Ovary (tissue), 9 donors: ENCODE measurements around the gene NIPSNAP2. TPM values are rescaled to one million over a fixed set of nuclear protein-coding genes. Genes with fewer than 3 reads are reported as not detected.
"Not testable (repeated sequence)": the region's sequence is repeated elsewhere in the genome, so short reads cannot be mapped to it uniquely, and the experiment has no call there.

ENCODE experiments used
- DNase-seq, 5 donors: peaks; one replicate each; pipeline ENCODE4 v3.0.0-alpha.2; 2019 to 2020
- H3K27ac ChIP-seq, 2 donors: fragments of 200-600 bp; one replicate each; pipeline versions ENCODE4 v1.5.1 to v1.8.0; 2019 to 2022
- H3K27me3 ChIP-seq: fragments of 200-600 bp; one replicate; pipeline ENCODE4 v1.8.0; 2022
- H3K36me3 ChIP-seq: fragments of 200-600 bp; sonication (generic); one replicate; pipeline ENCODE4 v1.5.1; 2019
- H3K4me1 ChIP-seq: one replicate; pipeline ENCODE4 v1.8.1; 2013; ENCODE audit warnings: mild to moderate bottlenecking, moderate library complexity; ENCODE audit not compliant: insufficient read depth
- H3K4me3 ChIP-seq: fragments of 200-600 bp; sonication (generic); one replicate; pipeline ENCODE4 v1.5.1; 2017
- H3K9me3 ChIP-seq, 2 donors: fragments of 200-600 bp in 1 of 2; sonication (generic) in 1 of 2; one replicate each; pipeline versions ENCODE4 v1.5.1 to v1.8.1; 2013 to 2019; ENCODE audit warnings: mild to moderate bottlenecking in 1 of 2, moderate library complexity in 1 of 2
- EP300 ChIP-seq: sonication (generic); formaldehyde crosslinking; IDR thresholded peaks from one replicate; pipeline ENCODE4 v1.6.1; 2017; ENCODE audit warnings: antibody characterized with exemption
- POLR2A ChIP-seq: fragments of 450-650 bp; IDR thresholded peaks from one replicate; pipeline ENCODE4 v1.6.1; 2017; ENCODE audit warnings: antibody characterized with exemption, mild to moderate bottlenecking, moderate library complexity
- WGBS, 3 donors: extraction: QIAGEN DNeasy Blood & Tissue Kit in 1 of 3; methylation state at CpG; one replicate each; pipeline versions ENCODE4 v1.1.5 to v1.1.7; 2013 to 2017; 5-methylcytosine and 5-hydroxymethylcytosine counted together
- intact Hi-C, 4 donors: fragments of 100-400 bp; cut with DNase I; formaldehyde crosslinking; loops; one replicate each; pipeline versions ENCODE4 v1.11.0 to v1.15.1; 2022 to 2023
- polyA plus RNA-seq, 2 donors: library from polyadenylated mRNA; stranded (reverse); fragments of 200-250 nt in 1 of 2; fragments of 350-450 nt in 1 of 2; fragmentation: Illumina TruSeq in 1 of 2; extraction: RNeasy Lipid Tissue Mini Kit (QIAGEN cat#74804) in 1 of 2; gene quantifications; one replicate each; pipeline ENCODE4 v1.2.3, GENCODE V29; 2013 to 2014
- total RNA-seq, 7 donors: library from RNA; depleted of rRNA in 2 of 7; stranded (reverse); fragments of >200 nt in 2 of 7; fragmentation: NEBNext Ultra II Directional in 3 of 7; extraction: Animal tissue kit (Norgen Biotek cat#: 25700) in 3 of 7; gene quantifications; one replicate each; pipeline versions ENCODE4 v1.1.0 to v1.2.4, GENCODE V29; 2016 to 2023
- TF ChIP-seq, protein P1 (sequence below), 3 donors: fragments of 450-650 bp in 2 of 3; fragments of 200-600 bp in 1 of 3; IDR thresholded peaks; one replicate each; pipeline versions ENCODE4 v1.5.1 to v1.8.0; 2016 to 2022; ENCODE audit warnings: antibody characterized with exemption in 3 of 3, mild to moderate bottlenecking in 1 of 3
- donor health status: DM: no; HTN: no; CAD: no; lungs with moderate emphysema.
- donor health status: DM: no; HTN: no; CAD: no.
- donor health status: Bipolar disorder and iron deficiency.
- donor health status: DM: yes; HTN: yes; CAD: no.
- donor health status: DM: no; HTN: no; CAD: no.
- donor health status: DM: yes; HTN: yes; CAD: no.

NIPSNAP2 gene
- total and polyA plus RNA-seq, 9 donors, result 41.0 to 78.5 (median 56.9) TPM

DNA sequence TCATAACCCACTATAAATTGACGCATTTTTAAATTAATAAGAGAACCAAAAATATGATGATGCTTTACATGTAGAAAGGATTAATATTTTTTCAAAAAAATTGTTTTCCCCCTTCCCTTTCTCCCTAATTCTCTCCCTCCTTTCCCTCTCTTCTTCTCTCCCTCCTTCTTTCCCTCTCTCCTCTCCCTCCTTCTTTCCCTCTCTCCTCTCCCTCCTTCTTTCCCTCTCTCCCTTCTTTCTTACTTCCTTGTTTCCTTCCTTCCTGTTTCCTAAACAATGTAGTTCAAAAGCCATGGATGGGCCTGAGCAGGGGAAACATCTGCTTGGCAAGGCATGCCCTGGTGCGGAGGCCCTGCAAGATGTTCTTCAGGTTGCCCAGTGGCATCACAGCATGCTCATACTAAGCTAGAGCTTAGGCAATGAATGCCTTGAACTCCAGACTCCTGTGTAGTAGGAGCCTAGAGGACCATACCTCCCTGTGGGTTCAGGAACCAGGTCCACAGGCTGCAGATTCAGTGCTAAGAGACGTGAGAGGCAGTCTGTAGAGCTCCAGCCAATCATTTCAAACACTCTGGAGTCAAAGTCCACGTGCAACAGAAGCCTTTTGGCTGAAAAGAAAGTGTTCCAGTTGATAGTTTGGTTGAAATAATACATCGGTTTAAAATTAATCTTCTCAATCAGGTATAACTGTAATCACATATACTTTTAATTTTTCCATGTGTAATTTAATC lies 32.8 kb upstream of the NIPSNAP2 start:
- Histone ChIP-seq H3K27ac (no peak overlapping the region), H3K4me1 (no peaks in the 10 kb centered on the region), H3K36me3 (no peaks in the 10 kb centered on the region), H3K9me3 (peaks cover 0 to 12% of the 10 kb centered on the region in 2 donors), H3K27me3 (no peaks in the 10 kb centered on the region), H3K4me3 (no peak overlapping the region)
- intact Hi-C loops, result no loop called here
- TF ChIP-seq EP300 (no peak), POLR2A (no peak)
- TF ChIP-seq, protein P1, sequence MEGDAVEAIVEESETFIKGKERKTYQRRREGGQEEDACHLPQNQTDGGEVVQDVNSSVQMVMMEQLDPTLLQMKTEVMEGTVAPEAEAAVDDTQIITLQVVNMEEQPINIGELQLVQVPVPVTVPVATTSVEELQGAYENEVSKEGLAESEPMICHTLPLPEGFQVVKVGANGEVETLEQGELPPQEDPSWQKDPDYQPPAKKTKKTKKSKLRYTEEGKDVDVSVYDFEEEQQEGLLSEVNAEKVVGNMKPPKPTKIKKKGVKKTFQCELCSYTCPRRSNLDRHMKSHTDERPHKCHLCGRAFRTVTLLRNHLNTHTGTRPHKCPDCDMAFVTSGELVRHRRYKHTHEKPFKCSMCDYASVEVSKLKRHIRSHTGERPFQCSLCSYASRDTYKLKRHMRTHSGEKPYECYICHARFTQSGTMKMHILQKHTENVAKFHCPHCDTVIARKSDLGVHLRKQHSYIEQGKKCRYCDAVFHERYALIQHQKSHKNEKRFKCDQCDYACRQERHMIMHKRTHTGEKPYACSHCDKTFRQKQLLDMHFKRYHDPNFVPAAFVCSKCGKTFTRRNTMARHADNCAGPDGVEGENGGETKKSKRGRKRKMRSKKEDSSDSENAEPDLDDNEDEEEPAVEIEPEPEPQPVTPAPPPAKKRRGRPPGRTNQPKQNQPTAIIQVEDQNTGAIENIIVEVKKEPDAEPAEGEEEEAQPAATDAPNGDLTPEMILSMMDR (IDR thresholded peaks at IDR 0.05), result no peak
- WGBS, 3 donors, result 76 to 91% (median 83%) methylated on average over 5 of the region's 5 CpGs
- no peak for DNase-seq

DNA sequence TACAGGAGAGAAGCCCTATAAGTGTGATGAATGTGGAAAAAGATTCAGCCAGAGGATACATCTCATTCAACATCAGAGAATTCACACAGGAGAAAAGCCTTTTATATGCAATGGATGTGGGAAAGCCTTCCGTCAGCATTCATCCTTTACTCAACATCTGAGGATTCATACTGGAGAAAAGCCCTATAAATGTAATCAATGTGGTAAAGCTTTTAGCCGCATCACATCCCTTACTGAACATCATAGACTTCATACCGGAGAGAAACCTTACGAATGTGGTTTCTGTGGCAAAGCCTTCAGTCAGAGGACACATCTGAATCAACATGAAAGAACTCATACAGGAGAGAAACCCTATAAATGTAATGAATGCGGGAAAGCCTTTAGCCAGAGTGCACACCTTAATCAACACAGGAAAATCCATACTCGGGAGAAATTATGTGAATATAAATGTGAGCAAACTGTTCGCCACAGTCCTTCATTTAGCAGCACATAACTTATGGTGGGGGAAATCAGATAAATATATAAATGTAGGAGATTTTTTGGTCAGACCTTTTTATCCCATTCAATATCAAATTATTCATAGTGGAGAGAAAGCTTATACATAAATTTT lies 24.8 kb upstream of the NIPSNAP2 start:
- WGBS, 3 donors, result 89 to 98% (median 92%) methylated on average over 7 of the region's 7 CpGs
- no peak overlapping the region for H3K27ac ChIP-seq
- H3K36me3 ChIP-seq, result no peaks in the 10 kb centered on the region
- TF ChIP-seq POLR2A, result no peak
- TF ChIP-seq EP300, result no peak
- TF ChIP-seq, protein P1 (IDR thresholded peaks at IDR 0.05), result no peak
- no peak for DNase-seq
- H3K4me1 ChIP-seq, result no peaks in the 10 kb centered on the region
- intact Hi-C loops, result no loop called here
- H3K4me3 ChIP-seq, result no peak overlapping the region
- peaks cover 0 to 19% of the 10 kb centered on the region in 2 donors for H3K9me3 ChIP-seq
- no peaks in the 10 kb centered on the region for H3K27me3 ChIP-seq

DNA sequence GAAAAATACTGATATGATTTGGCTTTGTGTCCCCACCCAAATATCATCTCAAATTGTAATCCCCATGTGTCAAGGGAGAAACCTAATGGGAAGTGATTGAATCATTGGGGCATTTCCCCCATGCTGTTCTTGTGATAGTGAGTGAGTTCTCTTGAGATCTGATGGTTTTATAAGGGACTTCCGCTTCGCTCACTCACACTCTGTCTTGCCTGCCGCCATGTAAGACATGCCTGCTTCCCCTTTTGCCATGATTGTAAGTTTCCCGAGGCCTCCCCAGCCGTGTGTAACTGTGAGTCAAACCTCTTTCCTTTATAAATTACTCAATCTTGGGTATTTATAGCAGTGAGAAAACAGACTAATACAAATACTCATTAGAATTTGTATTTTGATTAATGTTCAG lies 17.8 kb upstream of the NIPSNAP2 start:
- Histone ChIP-seq H3K27me3 (no peaks in the 10 kb centered on the region), H3K4me3 (no peak overlapping the region), H3K36me3 (no peaks in the 10 kb centered on the region), H3K9me3 (no peaks in the 10 kb centered on the region), H3K4me1 (no peaks in the 10 kb centered on the region), H3K27ac (no peak overlapping the region)
- TF ChIP-seq EP300, result no peak
- TF ChIP-seq, protein P1 (IDR thresholded peaks at IDR 0.05), result no peak
- TF ChIP-seq POLR2A, result no peak
- WGBS, 3 donors, result 87 to 90% (median 87%) methylated on average over 5 of the region's 5 CpGs
- no peak for DNase-seq
- intact Hi-C loops, result loop anchor here in 1 of 4 donors (5.0 kb wide), 1 partner anchor 1804 kb away; no protein-coding TSS in a partner anchor

DNA sequence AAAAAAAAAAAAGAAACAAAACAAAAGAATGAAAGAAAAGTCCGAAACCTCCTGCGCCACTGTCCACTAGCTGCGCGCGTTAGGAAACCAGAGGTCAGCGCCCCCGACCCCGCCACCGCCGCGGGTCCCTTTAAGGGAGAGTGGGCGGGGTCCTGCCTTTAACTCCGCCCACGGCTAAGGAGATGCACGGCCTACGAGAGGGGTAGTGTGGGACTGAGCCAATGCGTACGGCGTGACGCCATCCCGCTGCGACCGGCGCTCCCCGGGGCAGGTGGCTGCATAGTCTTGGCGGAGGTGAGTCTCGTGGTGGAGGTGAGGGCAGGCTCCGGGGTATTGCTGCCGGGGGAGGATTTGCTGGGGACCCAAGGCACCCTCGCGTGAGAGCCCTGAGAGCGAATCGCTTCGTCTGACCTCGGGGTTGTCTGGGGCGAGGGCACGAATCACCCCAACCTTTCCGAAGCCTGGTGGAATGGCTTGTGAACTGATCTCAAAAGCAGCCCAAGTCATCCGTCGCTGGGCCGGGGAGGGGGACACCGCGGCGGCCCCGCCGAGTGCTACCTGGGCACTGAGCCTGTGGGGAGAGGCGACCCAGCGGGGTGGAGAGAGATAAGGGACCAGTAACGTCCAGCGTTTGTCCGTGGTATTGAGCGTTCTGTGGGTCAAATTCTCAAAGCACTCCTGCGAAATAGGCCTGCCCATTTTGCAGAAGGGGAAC lies 12.6 kb upstream of the NIPSNAP2 start, which contains the start of gene MRPS17:
MRPS17 (plus strand) TSS at position 241 of the 715 bp plus-strand sequence. CDS start 1,319 bp downstream, outside the sequence.
- 0 to 1% (median 1%) methylated on average over 53 of the region's 53 CpGs for WGBS, 3 donors
- DNase-seq, result peak; percentile 85 to 93 (median 88)
- peak within 1 kb of the TSS; percentile 93 for H3K4me3 ChIP-seq
- H3K9me3 ChIP-seq, result no peaks in the 10 kb centered on the region
- no peaks in the 10 kb centered on the region for H3K27me3 ChIP-seq
- peak within 1 kb of the TSS; percentile 76 to 78 for H3K27ac ChIP-seq
- intact Hi-C loops, result no loop called here
- peaks cover 1% of the 10 kb centered on the region for H3K4me1 ChIP-seq
- TF ChIP-seq EP300, result no peak
- TF ChIP-seq POLR2A, result peak; percentile 71
- TF ChIP-seq, protein P1 (IDR thresholded peaks at IDR 0.05), result peak in 1 of 3 donors; percentile 4
- H3K36me3 ChIP-seq, result no peaks in the 10 kb centered on the region

DNA sequence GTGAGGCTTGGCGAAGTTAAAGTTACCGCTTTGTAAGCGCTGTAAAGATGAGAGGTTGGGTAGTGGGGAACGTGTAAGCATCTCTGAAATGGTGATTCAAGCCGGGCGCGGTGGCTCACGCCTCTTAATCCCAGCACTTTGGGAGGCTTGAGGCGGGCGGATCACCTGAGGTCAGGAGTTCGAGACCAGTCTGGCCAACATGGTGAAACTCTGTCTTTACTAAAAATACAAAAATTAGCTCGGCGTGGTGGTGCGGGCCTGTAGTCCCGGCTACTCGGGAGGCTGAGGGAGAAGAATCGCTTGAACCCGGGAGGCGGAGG lies 12.1 kb upstream of the NIPSNAP2 start:
- intact Hi-C loops, DNase-seq: not testable (repeated sequence)

More for the DNA sequence above, 12.1 kb upstream of the NIPSNAP2 start:
- H3K4me1 ChIP-seq, H3K9me3 ChIP-seq, H3K27me3 ChIP-seq, H3K36me3 ChIP-seq: not testable (repeated sequence)
- WGBS, 3 donors, result 32 to 35% (median 35%) methylated on average over 19 of the region's 19 CpGs
- Histone ChIP-seq H3K4me3 (peak overlapping the region; percentile 93), H3K27ac (peak overlapping the region; percentile 76 to 78)
